CD14-positive monocyte (primary cell): ENCODE measurements around the gene ASCC2. TPM values are rescaled to one million over a fixed set of nuclear protein-coding genes. Genes with fewer than 3 reads are reported as not detected.

Experiments used
- DNase-seq, 3 donors: peaks; one replicate each; pipeline ENCODE4 v3.0.0-alpha.2; 2011 to 2022
- H2AFZ ChIP-seq: 2 replicates; pipeline ENCODE4 v1.6.0; 2012; ENCODE audit warnings: mild to moderate bottlenecking, low read depth, low read length, inconsistent platforms; ENCODE audit not compliant: insufficient read depth, poor library complexity, severe bottlenecking
- H3K27ac ChIP-seq, 2 donors: 1 replicate in 1 of 2; 2 replicates in 1 of 2; pipeline ENCODE4 v1.5.1; 2012 to 2013; ENCODE audit warnings: low read length in 2 of 2, control low read depth in 1 of 2, inconsistent platforms in 1 of 2, low read depth in 1 of 2, mild to moderate bottlenecking in 1 of 2
- H3K27me3 ChIP-seq, 2 donors: one replicate each; pipeline versions ENCODE4 v1.6.0 to v1.6.1; 2011 to 2013; ENCODE audit warnings: low read length in 2 of 2; ENCODE audit not compliant: control insufficient read depth in 2 of 2, insufficient read depth in 2 of 2
- H3K36me3 ChIP-seq, 2 donors: replicated peaks in 1 of 2; 1 replicate in 1 of 2; 2 replicates in 1 of 2; pipeline versions ENCODE4 v1.5.1 to v1.6.1; 2012 to 2013; ENCODE audit warnings: low read length in 2 of 2, control low read depth in 1 of 2, inconsistent platforms in 1 of 2, mild to moderate bottlenecking in 1 of 2; ENCODE audit not compliant: insufficient read depth in 2 of 2, control insufficient read depth in 1 of 2
- H3K4me1 ChIP-seq, 2 donors: 1 replicate in 1 of 2; 2 replicates in 1 of 2; pipeline versions ENCODE4 v1.5.1 to v1.6.1; 2012 to 2013; ENCODE audit warnings: low read length in 2 of 2, control low read depth in 1 of 2, inconsistent platforms in 1 of 2, mild to moderate bottlenecking in 1 of 2, moderate library complexity in 1 of 2; ENCODE audit not compliant: insufficient read depth in 2 of 2, control insufficient read depth in 1 of 2
- H3K4me2 ChIP-seq: replicated peaks from 2 replicates; pipeline ENCODE3; 2012; ENCODE audit warnings: low read length, moderate library complexity, mild to moderate bottlenecking; ENCODE audit not compliant: poor library complexity, severe bottlenecking; ENCODE audit errors: extremely low read depth
- H3K4me3 ChIP-seq, 3 experiments: fragments of 200-600 bp in 1 of 3; sonication (generic) in 1 of 3; replicated peaks in 1 of 3; 1 replicate in 2 of 3; 2 replicates in 1 of 3; pipeline ENCODE4 v1.5.1; 2011 to 2013; ENCODE audit warnings: low read length in 3 of 3, mild to moderate bottlenecking in 3 of 3, control low read depth in 2 of 3, low read depth in 2 of 3, inconsistent platforms in 1 of 3, moderate library complexity in 1 of 3
- H3K79me2 ChIP-seq: 2 replicates; pipeline ENCODE4 v1.6.0; 2012; ENCODE audit warnings: mild to moderate bottlenecking, control low read depth, inconsistent platforms, low read length, moderate library complexity; ENCODE audit not compliant: insufficient read depth
- H3K9ac ChIP-seq: 2 replicates; pipeline ENCODE4 v1.6.0; 2017; ENCODE audit warnings: low read length, mild to moderate bottlenecking; ENCODE audit not compliant: insufficient read depth, poor library complexity, severe bottlenecking
- H3K9me3 ChIP-seq, 2 donors: replicated peaks in 1 of 2; 1 replicate in 1 of 2; 2 replicates in 1 of 2; pipeline versions ENCODE4 v1.5.1 to v1.6.1; 2012 to 2013; ENCODE audit warnings: low read length in 2 of 2, control low read depth in 1 of 2; ENCODE audit not compliant: control insufficient read depth in 1 of 2, insufficient read depth in 1 of 2
- H4K20me1 ChIP-seq: 2 replicates; pipeline ENCODE4 v1.6.0; 2012; ENCODE audit warnings: mild to moderate bottlenecking, low read length, control low read depth, moderate library complexity; ENCODE audit not compliant: insufficient read depth
- H3K27ac Mint-ChIP-seq, 7 donors: one replicate each; pipeline ENCODE4 v1.8.0; 2020; ENCODE audit warnings: mild to moderate bottlenecking in 7 of 7, mixed read lengths in 7 of 7, moderate library complexity in 6 of 7, inconsistent platforms in 2 of 7
- H3K27me3 Mint-ChIP-seq, 3 donors: one replicate each; pipeline ENCODE4 v1.8.0; 2021 to 2022; ENCODE audit warnings: low read depth in 3 of 3, mild to moderate bottlenecking in 3 of 3, mixed read lengths in 3 of 3, moderate library complexity in 3 of 3, inconsistent platforms in 1 of 3
- H3K36me3 Mint-ChIP-seq, 2 donors: one replicate each; pipeline ENCODE4 v1.8.0; 2020; ENCODE audit warnings: mixed read lengths in 2 of 2, inconsistent platforms in 1 of 2, mild to moderate bottlenecking in 1 of 2
- H3K4me1 Mint-ChIP-seq: one replicate; pipeline ENCODE4 v1.8.0; 2020; ENCODE audit warnings: mild to moderate bottlenecking, mixed read lengths
- H3K4me3 Mint-ChIP-seq, 2 donors: one replicate each; pipeline ENCODE4 v1.8.0; 2020; ENCODE audit warnings: mild to moderate bottlenecking in 2 of 2, mixed read lengths in 2 of 2, moderate library complexity in 1 of 2
- H3K9me3 Mint-ChIP-seq, 7 donors: one replicate each; pipeline ENCODE4 v1.8.0; 2020 to 2022; ENCODE audit warnings: mixed read lengths in 7 of 7, mild to moderate bottlenecking in 6 of 7, moderate library complexity in 6 of 7, inconsistent platforms in 2 of 7
- CTCF ChIP-seq: fragments of 200-600 bp; IDR thresholded peaks from one replicate; pipeline ENCODE4 v1.8.0; 2022; ENCODE audit warnings: antibody characterized with exemption, mild to moderate bottlenecking
- WGBS: methylation state at CpG from one replicate; pipeline ENCODE4 v1.1.5; 2013; ENCODE audit warnings: missing lambda C conversion rate; ENCODE audit not compliant: insufficient coverage; 5-methylcytosine and 5-hydroxymethylcytosine counted together
- intact Hi-C, 2 donors: fragments of 100-400 bp; cut with micrococcal nuclease; formaldehyde crosslinking; loops; one replicate each; pipeline versions ENCODE4 v1.15.0 to v1.15.1; 2023
- polyA plus RNA-seq, 3 donors: library from polyadenylated mRNA; depleted of rRNA in 1 of 3; unstranded in 2 of 3; stranded (reverse) in 1 of 3; fragments of 300-500 nt in 2 of 3; fragments of >200 nt in 1 of 3; fragmentation: Illumina TruSeq in 2 of 3; gene quantifications; 1 replicate in 2 of 3; 2 replicates in 1 of 3; pipeline ENCODE4 v1.2.3, GENCODE V29; 2012 to 2021

ASCC2 gene
- polyA plus RNA-seq, 3 donors = 23.8 to 77.2 (median 39.6) TPM

GRCh38 chr22:29834046-29834445 lies 4.0 kb downstream of the ASCC2 start:
- Histone ChIP-seq H3K27ac (no peak overlapping the region), H3K79me2 (peaks cover 59% of the 10 kb centered on the region), H2AFZ (no peak overlapping the region), H3K4me1 (peaks cover 25 to 26% of the 10 kb centered on the region in 2 donors), H3K9me3 (no peaks in the 10 kb centered on the region), H3K9ac (no peak overlapping the region), H3K27me3 (no peaks in the 10 kb centered on the region), H3K4me2 (no peak overlapping the region), H4K20me1 (peaks cover 16% of the 10 kb centered on the region), H3K36me3 (peaks cover 27 to 64% of the 10 kb centered on the region in 2 donors), H3K4me3 (no peak overlapping the region)
- no peak for TF ChIP-seq CTCF
- peaks cover 35% of the 10 kb centered on the region for H3K4me1 Mint-ChIP-seq
- H3K27ac Mint-ChIP-seq = peak overlapping the region in 3 of 7 donors; percentile 12 to 44 (median 31)
- intact Hi-C loops = loop anchor here in 1 of 2 donors (10.0 kb wide), 1 partner anchor 51 kb away; the partner anchor contains the start of gene MTMR3
- DNase-seq = no peak
- peaks cover 0 to 3% (median 0%) of the 10 kb centered on the region in 3 donors for H3K27me3 Mint-ChIP-seq
- WGBS = 80% methylated on average over 1 of the region's 1 CpG
- no peak overlapping the region for H3K4me3 Mint-ChIP-seq
- no peaks in the 10 kb centered on the region for H3K9me3 Mint-ChIP-seq
- peaks cover 49 to 63% of the 10 kb centered on the region in 2 donors for H3K36me3 Mint-ChIP-seq

- Mint-ChIP-seq H3K27me3 (peaks cover 0 to 3% (median 0%) of the 10 kb centered on the region in 3 donors), H3K9me3 (no peaks in the 10 kb centered on the region), H3K4me1 (peaks cover 31% of the 10 kb centered on the region), H3K27ac (no peak overlapping the region), H3K4me3 (no peak overlapping the region), H3K36me3 (peaks cover 52 to 69% of the 10 kb centered on the region in 2 donors)
- Histone ChIP-seq H3K27me3 (no peaks in the 10 kb centered on the region), H3K4me1 (peaks cover 19 to 21% of the 10 kb centered on the region in 2 donors), H3K4me2 (no peak overlapping the region), H3K36me3 (peaks cover 30 to 70% of the 10 kb centered on the region in 2 donors), H2AFZ (no peak overlapping the region), H3K79me2 (peaks cover 59% of the 10 kb centered on the region), H3K27ac (no peak overlapping the region), H3K9me3 (no peaks in the 10 kb centered on the region), H3K9ac (no peak overlapping the region), H4K20me1 (peaks cover 16% of the 10 kb centered on the region), H3K4me3 (no peak overlapping the region)
- intact Hi-C loops = loop anchor here in 1 of 2 donors (10.0 kb wide), 1 partner anchor 51 kb away; the partner anchor contains the start of gene MTMR3
- no CpG with 5 or more reads among the region's 7 CpGs for WGBS
- no peak for DNase-seq
- TF ChIP-seq CTCF = no peak
Observed at GRCh38 chr22:29833392-29833965, 4.6 kb downstream of the ASCC2 start.
